NCI-H226 (cell line): ENCODE measurements around the gene ZG16B.

Experiments
- DNase-seq: peaks from one replicate; pipeline ENCODE4 v3.0.0-alpha.2; 2015

Gene ZG16B

GRCh38 chr16:2808181-2808580 lies 21.9 kb upstream of the ZG16B start:
- no peak for DNase-seq

GRCh38 chr16:2809149-2809760 lies 20.8 kb upstream of the ZG16B start:
- DNase-seq = no peak

- no peak for DNase-seq
These were observed 19.5 kb upstream of the ZG16B start for GRCh38 chr16:2810651-2811050.

GRCh38 chr16:2811703-2812471 lies 18.2 kb upstream of the ZG16B start:
- no peak for DNase-seq

GRCh38 chr16:2813771-2814221 lies 16.3 kb upstream of the ZG16B start:
- DNase-seq = no peak

GRCh38 chr16:2814551-2815298 lies 15.4 kb upstream of the ZG16B start:
- DNase-seq = no peak

GRCh38 chr16:2815299-2815771 lies 14.8 kb upstream of the ZG16B start:
- DNase-seq = no peak

GRCh38 chr16:2816751-2817339 lies 13.3 kb upstream of the ZG16B start, which contains the start of gene PRSS21:
TSS of gene PRSS21 (plus strand) at chr16:2817237. CDS start at chr16:2817269, 32 bp downstream.
- DNase-seq = no peak

GRCh38 chr16:2817340-2818271 lies 12.5 kb upstream of the ZG16B start:
- no peak for DNase-seq

- no peak for DNase-seq
These were observed 11.7 kb upstream of the ZG16B start for GRCh38 chr16:2818272-2818876.

- no peak for DNase-seq
These were observed 10.7 kb upstream of the ZG16B start for GRCh38 chr16:2819179-2819938.

GRCh38 chr16:2819939-2820835 lies 9.9 kb upstream of the ZG16B start:
- peak; percentile 0 for DNase-seq

GRCh38 chr16:2820836-2821486 lies 9.1 kb upstream of the ZG16B start:
- DNase-seq = peak; percentile 0

GRCh38 chr16:2821487-2822157 lies 8.5 kb upstream of the ZG16B start:
- peak; percentile 1 for DNase-seq

- no peak for DNase-seq
These were observed 8.0 kb upstream of the ZG16B start for GRCh38 chr16:2822158-2822495.

- DNase-seq = no peak
These were observed 7.6 kb upstream of the ZG16B start for GRCh38 chr16:2822496-2822895.

GRCh38 chr16:2824626-2825025 lies 5.5 kb upstream of the ZG16B start:
- no peak for DNase-seq

- DNase-seq = no peak
These were observed 4.9 kb upstream of the ZG16B start for GRCh38 chr16:2825049-2825742.
